Measurements from ENCODE around the gene SF3B6. TPM values are rescaled to one million over a fixed set of nuclear protein-coding genes. Genes with fewer than 3 reads are reported as not detected.
"Not testable (repeated sequence)": the region's sequence is repeated elsewhere in the genome, so short reads cannot be mapped to it uniquely, and the experiment has no call there.

SF3B6 gene
- total RNA-seq, 2 experiments from 2014 or later: 59.8 to 62.6 TPM

GRCh38 chr2:24104110-24104650, 28.1 kb upstream of the SF3B6 start:
- peaks cover 0 to 18% of the 10 kb centered on the region in 2 experiments for H3K9me3 ChIP-seq (ENCODE audit: control insufficient read depth in 1 of 2, insufficient read depth in 1 of 2, low read length in 2 of 2)
- no peak for DNase-seq
- no peaks in the 10 kb centered on the region for H3K27me3 ChIP-seq (ENCODE audit: control insufficient read depth in 1 of 2, insufficient read depth in 2 of 2, low read length in 2 of 2)
- TF ChIP-seq CTCF (IDR thresholded peaks at IDR 0.05): no peak
- no peak overlapping the region for H3K27ac ChIP-seq (ENCODE audit: low read depth in 1 of 2, low read length in 2 of 2)
- POLR2A ChIA-PET: no interaction called here
- intact Hi-C loops (cut with DNase I, micrococcal nuclease): no loop called here
- H3K4me1 Mint-ChIP-seq (ENCODE audit: low read depth): no peaks in the 10 kb centered on the region
- CTCF ChIA-PET: no interaction called here
- peaks cover 52% of the 10 kb centered on the region for H3K36me3 Mint-ChIP-seq (ENCODE audit: low read depth)
- no peak overlapping the region for H3K27ac Mint-ChIP-seq
- H3K4me3 Mint-ChIP-seq: no peak overlapping the region
- H3K36me3 ChIP-seq (ENCODE audit: insufficient read depth, low read length): peaks cover 8% of the 10 kb centered on the region
- peaks cover 13% of the 10 kb centered on the region for H3K9me3 Mint-ChIP-seq
- no peak overlapping the region for H3K4me3 ChIP-seq (ENCODE audit: low read length)
- H3K27me3 Mint-ChIP-seq: no peaks in the 10 kb centered on the region
- H3K4me1 ChIP-seq (ENCODE audit: insufficient read depth, low read length): no peaks in the 10 kb centered on the region
- ATAC-seq (ENCODE audit: poor library complexity): no peak

- TF ChIP-seq CTCF (IDR thresholded peaks at IDR 0.05): no peak
- H3K27me3 Mint-ChIP-seq: no peaks in the 10 kb centered on the region
- no peak overlapping the region for H3K4me3 Mint-ChIP-seq
- Histone ChIP-seq H3K27me3 (ENCODE audit: control insufficient read depth in 1 of 2, insufficient read depth in 2 of 2, low read length in 2 of 2) (no peaks in the 10 kb centered on the region), H3K9me3 (ENCODE audit: control insufficient read depth in 1 of 2, insufficient read depth in 1 of 2, low read length in 2 of 2) (peaks cover 0 to 13% of the 10 kb centered on the region in 2 experiments), H3K4me3 (ENCODE audit: low read length) (no peak overlapping the region), H3K36me3 (ENCODE audit: insufficient read depth, low read length) (peaks cover 8% of the 10 kb centered on the region), H3K4me1 (ENCODE audit: insufficient read depth, low read length) (no peaks in the 10 kb centered on the region), H3K27ac (ENCODE audit: low read depth in 1 of 2, low read length in 2 of 2) (no peak overlapping the region)
- no peak overlapping the region for H3K27ac Mint-ChIP-seq
- intact Hi-C loops (cut with DNase I, micrococcal nuclease): no loop called here
- ChIA-PET POLR2A (no interaction called here), CTCF (no interaction called here)
- ATAC-seq (ENCODE audit: poor library complexity): no peak
- no peaks in the 10 kb centered on the region for H3K4me1 Mint-ChIP-seq (ENCODE audit: low read depth)
- DNase-seq: no peak
- H3K9me3 Mint-ChIP-seq: peaks cover 12% of the 10 kb centered on the region
- peaks cover 55% of the 10 kb centered on the region for H3K36me3 Mint-ChIP-seq (ENCODE audit: low read depth)
These were observed 26.6 kb upstream of the SF3B6 start for GRCh38 chr2:24102677-24103076.

GRCh38 chr2:24101992-24102391, 25.9 kb upstream of the SF3B6 start:
- H3K4me1 Mint-ChIP-seq (ENCODE audit: low read depth): no peaks in the 10 kb centered on the region

GRCh38 chr2:24100732-24101131, 24.6 kb upstream of the SF3B6 start:
- H3K4me3 Mint-ChIP-seq; H3K27me3 Mint-ChIP-seq; H3K27ac ChIP-seq (ENCODE audit: low read depth in 1 of 2, low read length in 2 of 2); DNase-seq; intact Hi-C loops (cut with DNase I, micrococcal nuclease); H3K4me1 Mint-ChIP-seq (ENCODE audit: low read depth); ATAC-seq (ENCODE audit: poor library complexity); CTCF ChIA-PET; H3K4me1 ChIP-seq (ENCODE audit: insufficient read depth, low read length); H3K4me3 ChIP-seq (ENCODE audit: low read length); H3K9me3 Mint-ChIP-seq; H3K27me3 ChIP-seq (ENCODE audit: control insufficient read depth in 1 of 2, insufficient read depth in 2 of 2, low read length in 2 of 2); H3K27ac Mint-ChIP-seq; POLR2A ChIA-PET: not testable (repeated sequence)
- H3K36me3 Mint-ChIP-seq (ENCODE audit: low read depth): peaks cover 51% of the 10 kb centered on the region
- peaks cover 13% of the 10 kb centered on the region for H3K36me3 ChIP-seq (ENCODE audit: insufficient read depth, low read length)
- H3K9me3 ChIP-seq (ENCODE audit: control insufficient read depth in 1 of 2, insufficient read depth in 1 of 2, low read length in 2 of 2): peaks cover 0 to 13% of the 10 kb centered on the region in 2 experiments

More at GRCh38 chr2:24101992-24102391, 25.9 kb upstream of the SF3B6 start:
- DNase-seq (no peak), ATAC-seq (ENCODE audit: poor library complexity) (no peak)
- Mint-ChIP-seq H3K9me3 (peaks cover 7% of the 10 kb centered on the region), H3K27me3 (no peaks in the 10 kb centered on the region), H3K36me3 (ENCODE audit: low read depth) (peaks cover 49% of the 10 kb centered on the region), H3K4me3 (no peak overlapping the region), H3K27ac (no peak overlapping the region)
- no peak overlapping the region for H3K4me3 ChIP-seq (ENCODE audit: low read length)
- CTCF ChIA-PET: no interaction called here
- no peak for TF ChIP-seq CTCF (IDR thresholded peaks at IDR 0.05)
- H3K36me3 ChIP-seq (ENCODE audit: insufficient read depth, low read length): peaks cover 8% of the 10 kb centered on the region
- no peak overlapping the region for H3K27ac ChIP-seq (ENCODE audit: low read depth in 1 of 2, low read length in 2 of 2)
- intact Hi-C loops (cut with DNase I, micrococcal nuclease): no loop called here
- H3K27me3 ChIP-seq (ENCODE audit: control insufficient read depth in 1 of 2, insufficient read depth in 2 of 2, low read length in 2 of 2): no peaks in the 10 kb centered on the region
- POLR2A ChIA-PET: no interaction called here
- H3K4me1 ChIP-seq (ENCODE audit: insufficient read depth, low read length): no peaks in the 10 kb centered on the region
- peaks cover 0 to 13% of the 10 kb centered on the region in 2 experiments for H3K9me3 ChIP-seq (ENCODE audit: control insufficient read depth in 1 of 2, insufficient read depth in 1 of 2, low read length in 2 of 2)

- DNase-seq; H3K9me3 ChIP-seq (ENCODE audit: control insufficient read depth in 1 of 2, insufficient read depth in 1 of 2, low read length in 2 of 2); H3K9me3 Mint-ChIP-seq; H3K4me1 ChIP-seq (ENCODE audit: insufficient read depth, low read length); H3K27ac ChIP-seq (ENCODE audit: low read depth in 1 of 2, low read length in 2 of 2); H3K4me3 ChIP-seq (ENCODE audit: low read length); ATAC-seq (ENCODE audit: poor library complexity); H3K27ac Mint-ChIP-seq; POLR2A ChIA-PET; H3K4me1 Mint-ChIP-seq (ENCODE audit: low read depth); H3K4me3 Mint-ChIP-seq; H3K27me3 ChIP-seq (ENCODE audit: control insufficient read depth in 1 of 2, insufficient read depth in 2 of 2, low read length in 2 of 2); intact Hi-C loops (cut with DNase I, micrococcal nuclease); H3K27me3 Mint-ChIP-seq: not testable (repeated sequence)
- peaks cover 21% of the 10 kb centered on the region for H3K36me3 ChIP-seq (ENCODE audit: insufficient read depth, low read length)
- CTCF ChIA-PET: interaction anchor here (0.8 kb wide), 1 partner anchor 11 kb away, joined by 3 read pairs; the partner anchor contains the start of gene TP53I3
- H3K36me3 Mint-ChIP-seq (ENCODE audit: low read depth): peaks cover 46% of the 10 kb centered on the region
These were observed 19.1 kb upstream of the SF3B6 start for GRCh38 chr2:24095171-24095677.
